GM12878 (cell line): ENCODE measurements around the gene GHDC. TPM values are rescaled to one million over a fixed set of nuclear protein-coding genes. Genes with fewer than 3 reads are reported as not detected.
A peak's percentile ranks its signal among the peaks of the same experiment; 100 is the strongest.

ENCODE experiments used
- ATF2 ChIP-seq: IDR thresholded peaks from 2 replicates; pipeline ENCODE4 v1.6.1; 2012; ENCODE audit warnings: low read length, inconsistent platforms
- CBX3 ChIP-seq: fragments of 200-600 bp; sonication (generic); IDR thresholded peaks from 2 replicates; pipeline ENCODE4 v1.6.1; 2016; ENCODE audit warnings: low read depth, borderline replicate concordance
- CHD1 ChIP-seq: IDR thresholded peaks from 2 replicates; pipeline ENCODE4 v1.6.1; 2012; ENCODE audit warnings: low read depth, low read length, improper control_type of control experiment
- EP300 ChIP-seq, 2 experiments: fragments of 150-350 bp in 1 of 2; IDR thresholded peaks; 2 replicates each; pipeline ENCODE4 v1.6.1; 2011 to 2012; ENCODE audit warnings: low read depth in 2 of 2, low read length in 2 of 2, borderline replicate concordance in 1 of 2, improper control_type of control experiment in 1 of 2, inconsistent platforms in 1 of 2; ENCODE audit not compliant: control insufficient read depth in 1 of 2
- IKZF2 ChIP-seq, 2 experiments: fragments of 450-650 bp; IDR thresholded peaks; 2 replicates each; pipeline ENCODE4 v1.6.1; 2017; ENCODE audit warnings: mild to moderate bottlenecking in 2 of 2, moderate library complexity in 2 of 2
- KAT2A ChIP-seq: conservative IDR thresholded peaks from 2 replicates; pipeline ENCODE4 v1.6.1; 2011; ENCODE audit warnings: low read depth, low read length; ENCODE audit not compliant: control insufficient read depth
- MTA2 ChIP-seq: fragments of 450-650 bp; IDR thresholded peaks from 2 replicates; pipeline ENCODE4 v1.6.1; 2016; ENCODE audit warnings: low read depth, mild to moderate bottlenecking, moderate library complexity
- MXI1 ChIP-seq: fragments of 150-350 bp; IDR thresholded peaks from 2 replicates; pipeline ENCODE4 v1.6.1; 2011; ENCODE audit warnings: low read depth, mild to moderate bottlenecking, inconsistent platforms, low read length, improper control_type of control experiment
- REST ChIP-seq: IDR thresholded peaks from 2 replicates; pipeline ENCODE4 v1.6.1; 2012; ENCODE audit warnings: mild to moderate bottlenecking, low read depth, low read length
- SIN3A ChIP-seq: IDR thresholded peaks from 2 replicates; pipeline ENCODE4 v1.6.1; 2012; ENCODE audit warnings: low read depth, low read length, improper control_type of control experiment
- STAT3 ChIP-seq: IDR thresholded peaks from 2 replicates; pipeline ENCODE4 v1.6.1; 2011; ENCODE audit warnings: low read depth, low read length, improper control_type of control experiment
- TCF7 ChIP-seq: IDR thresholded peaks from 2 replicates; pipeline ENCODE4 v1.6.1; 2014; ENCODE audit warnings: antibody characterized with exemption, borderline replicate concordance
- USF1 ChIP-seq: IDR thresholded peaks from 2 replicates; pipeline ENCODE4 v1.6.1; 2011; ENCODE audit warnings: borderline replicate concordance, low read depth, mild to moderate bottlenecking, moderate library complexity, mixed read lengths, low read length; ENCODE audit not compliant: insufficient read depth; ENCODE audit errors: extremely low read length
- ZNF687 ChIP-seq: fragments of 450-650 bp; IDR thresholded peaks from 2 replicates; pipeline ENCODE4 v1.6.1; 2017; ENCODE audit warnings: mild to moderate bottlenecking, moderate library complexity
- polyA plus RNA-seq, 11 experiments: library from polyadenylated mRNA; depleted of rRNA in 4 of 11; unstranded in 6 of 11; stranded (reverse) in 5 of 11; fragments of >200 nt; fragmentation: Nextera tagmentation in 4 of 11; fragmentation: Illumina TruSeq in 1 of 11; extraction: Ambion mirVana in 4 of 11; extraction: Trizol in 1 of 11; gene quantifications; 1 replicate in 1 of 11; 2 replicates in 10 of 11; pipeline versions ENCODE4 v1.2.1 to v1.2.3, GENCODE V29; 2011 to 2016; ENCODE audit warnings: inconsistent platforms in 2 of 11, missing spikeins in 2 of 11, low read depth in 1 of 11
- total RNA-seq, 4 experiments: library from RNA; depleted of rRNA in 3 of 4; stranded (reverse); fragments of >200 nt in 3 of 4; fragmentation: Illumina TruSeq in 1 of 4; extraction: Trizol in 1 of 4; gene quantifications; 2 replicates each; pipeline versions ENCODE4 v1.2.1 to v1.2.3, GENCODE V29; 2013 to 2021
- TF ChIP-seq, protein P1 (sequence below): fragments of 450-650 bp; IDR thresholded peaks from 2 replicates; pipeline ENCODE4 v1.6.1; 2017; ENCODE audit warnings: mild to moderate bottlenecking

The GHDC gene
- total and polyA plus RNA-seq, 10 of the 15 experiments (the other 5 are each of a cell fraction or from before 2014, with no cell fraction given) = 0.72 to 20.6 (median 12.9) TPM

GRCh38 chr17:42193969-42194899 is at the start of gene GHDC (continued):
- TF ChIP-seq EP300 (IDR thresholded peaks at IDR 0.05; ENCODE audit: borderline replicate concordance in 1 of 2, control insufficient read depth in 1 of 2, low read depth in 2 of 2, low read length in 2 of 2) = no peak
- no peak for TF ChIP-seq TCF7
- TF ChIP-seq CHD1 = no peak
- TF ChIP-seq CBX3 = no peak
- TF ChIP-seq, protein P1, sequence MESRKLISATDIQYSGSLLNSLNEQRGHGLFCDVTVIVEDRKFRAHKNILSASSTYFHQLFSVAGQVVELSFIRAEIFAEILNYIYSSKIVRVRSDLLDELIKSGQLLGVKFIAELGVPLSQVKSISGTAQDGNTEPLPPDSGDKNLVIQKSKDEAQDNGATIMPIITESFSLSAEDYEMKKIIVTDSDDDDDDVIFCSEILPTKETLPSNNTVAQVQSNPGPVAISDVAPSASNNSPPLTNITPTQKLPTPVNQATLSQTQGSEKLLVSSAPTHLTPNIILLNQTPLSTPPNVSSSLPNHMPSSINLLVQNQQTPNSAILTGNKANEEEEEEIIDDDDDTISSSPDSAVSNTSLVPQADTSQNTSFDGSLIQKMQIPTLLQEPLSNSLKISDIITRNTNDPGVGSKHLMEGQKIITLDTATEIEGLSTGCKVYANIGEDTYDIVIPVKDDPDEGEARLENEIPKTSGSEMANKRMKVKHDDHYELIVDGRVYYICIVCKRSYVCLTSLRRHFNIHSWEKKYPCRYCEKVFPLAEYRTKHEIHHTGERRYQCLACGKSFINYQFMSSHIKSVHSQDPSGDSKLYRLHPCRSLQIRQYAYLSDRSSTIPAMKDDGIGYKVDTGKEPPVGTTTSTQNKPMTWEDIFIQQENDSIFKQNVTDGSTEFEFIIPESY = 0 out of 2 replicates have a peak, but pooled peaks have one; percentile 58
- peak; percentile 82 for TF ChIP-seq MXI1
- TF ChIP-seq REST = no peak
- peak; percentile 76; the same call in 1 of the 2 replicates for TF ChIP-seq SIN3A
- TF ChIP-seq KAT2A = no peak
- peak; percentile 70 for TF ChIP-seq USF1
- no peak; a peak in 1 of 4 replicates for TF ChIP-seq IKZF2 (IDR thresholded peaks at IDR 0.05)
- no peak for TF ChIP-seq ATF2
- no peak for TF ChIP-seq STAT3
- no peak for TF ChIP-seq MTA2
- peak; percentile 53; the same call in 1 of the 2 replicates for TF ChIP-seq ZNF687
